Breast epithelium (tissue), 3 donors: ENCODE data around the gene PRMT5.

Experiments used
- CTCF ChIP-seq, 3 donors: fragments of 450-650 bp; IDR thresholded peaks; one replicate each; pipeline ENCODE4 v1.5.1; 2016 to 2017; ENCODE audit warnings: antibody characterized with exemption in 3 of 3, mild to moderate bottlenecking in 3 of 3, moderate library complexity in 3 of 3
- POLR2A ChIP-seq: fragments of 450-650 bp; IDR thresholded peaks from one replicate; pipeline ENCODE4 v1.6.1; 2016; ENCODE audit warnings: antibody characterized with exemption, mild to moderate bottlenecking, moderate library complexity

DNA sequence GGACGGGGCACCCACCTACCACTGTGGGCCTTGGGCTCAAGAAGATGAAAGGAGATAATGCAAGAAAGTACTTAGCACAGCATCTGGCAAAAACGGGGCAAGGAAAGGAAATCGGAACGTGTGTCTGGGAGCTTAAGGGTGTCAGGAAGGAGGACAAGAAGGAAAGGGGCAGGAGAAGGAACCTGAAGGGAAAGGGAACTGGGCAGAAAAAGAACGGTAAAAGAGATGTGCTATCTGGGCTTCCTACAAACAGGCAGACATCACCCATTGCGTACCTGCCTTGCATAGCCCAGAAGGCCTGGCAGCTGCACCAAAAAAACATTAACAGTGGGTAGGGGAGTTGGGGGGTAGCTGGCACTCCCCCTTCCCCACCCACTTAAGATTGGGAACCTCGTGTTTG lies 47.1 kb downstream of the PRMT5 start:
- TF ChIP-seq POLR2A, result no peak
- TF ChIP-seq CTCF (IDR thresholded peaks at IDR 0.05), result no peak
